Psoas muscle (tissue), 8 donors: ENCODE measurements around the gene CCDC12. TPM values are rescaled to one million over a fixed set of nuclear protein-coding genes. Genes with fewer than 3 reads are reported as not detected.

ENCODE experiments used
- ATAC-seq, 4 donors: fragments of 200-7000 bp; cut with Tn5 transposase; one replicate each; pipeline ENCODE4 v1.9.1; 2020; ENCODE audit warnings: moderate library complexity in 3 of 4, mild to moderate bottlenecking in 2 of 4
- DNase-seq, 2 donors: peaks; one replicate each; pipeline ENCODE4 v3.0.0-alpha.2; 2020
- H3K27ac ChIP-seq: fragments of 200-600 bp; one replicate; pipeline ENCODE4 v1.8.0; 2022
- H3K27me3 ChIP-seq, 3 donors: fragments of 200-600 bp in 1 of 3; one replicate each; pipeline versions ENCODE4 v1.6.1 to v1.8.0; 2013 to 2022; ENCODE audit warnings: low read length in 2 of 3, mild to moderate bottlenecking in 2 of 3, moderate library complexity in 1 of 3; ENCODE audit not compliant: insufficient read depth in 3 of 3
- H3K36me3 ChIP-seq, 2 donors: fragments of 200-600 bp in 1 of 2; one replicate each; pipeline versions ENCODE4 v1.6.1 to v1.8.0; 2013 to 2022; ENCODE audit warnings: low read depth in 1 of 2, mild to moderate bottlenecking in 1 of 2, moderate library complexity in 1 of 2; ENCODE audit not compliant: insufficient read depth in 1 of 2
- H3K4me1 ChIP-seq: fragments of 200-600 bp; one replicate; pipeline ENCODE4 v1.8.0; 2022
- H3K4me3 ChIP-seq: fragments of 200-600 bp; one replicate; pipeline ENCODE4 v1.8.0; 2022; ENCODE audit warnings: mild to moderate bottlenecking
- H3K9me3 ChIP-seq: fragments of 200-600 bp; one replicate; pipeline ENCODE4 v1.8.0; 2022
- WGBS, 3 donors: extraction: QIAGEN DNeasy Blood & Tissue Kit; methylation state at CpG; one replicate each; pipeline versions ENCODE4 v1.1.6 to v1.1.7; 2013; 5-methylcytosine and 5-hydroxymethylcytosine counted together
- intact Hi-C, 2 donors: fragments of 100-400 bp; cut with DNase I; formaldehyde crosslinking; loops; one replicate each; pipeline versions ENCODE4 v1.11.0 to v1.14.2; 2022
- polyA plus RNA-seq, 3 donors: library from polyadenylated mRNA; stranded (reverse); fragments of 200-250 nt; gene quantifications; one replicate each; pipeline ENCODE4 v1.2.3, GENCODE V29; 2013
- total RNA-seq, 4 donors: library from RNA; stranded (reverse); fragmentation: NEBNext Ultra II Directional in 2 of 4; extraction: Animal tissue kit (Norgen Biotek cat#: 25700) in 2 of 4; gene quantifications; one replicate each; pipeline versions ENCODE4 v1.2.1 to v1.2.4, GENCODE V29; 2021 to 2023
- TF ChIP-seq, protein P1 (sequence below): fragments of 200-600 bp; IDR thresholded peaks from one replicate; pipeline ENCODE4 v1.8.0; 2022; ENCODE audit warnings: antibody characterized with exemption
- donor health status: healthy with polysubstance abuse.
- donor health status: DM: no; HTN: no; CAD: no; lungs with moderate emphysema.
- donor health status: Bipolar disorder and iron deficiency.
- donor health status: healthy.
- donor health status: DM: yes; HTN: yes; CAD: no.
- donor health status: DM: no; HTN: no; CAD: no.
- donor health status: DM: no; HTN: no; CAD: no.
- donor health status: DM: yes; HTN: yes; CAD: no.

The CCDC12 gene
- total and polyA plus RNA-seq, 7 donors, result 25.1 to 69.8 (median 36.4) TPM

DNA sequence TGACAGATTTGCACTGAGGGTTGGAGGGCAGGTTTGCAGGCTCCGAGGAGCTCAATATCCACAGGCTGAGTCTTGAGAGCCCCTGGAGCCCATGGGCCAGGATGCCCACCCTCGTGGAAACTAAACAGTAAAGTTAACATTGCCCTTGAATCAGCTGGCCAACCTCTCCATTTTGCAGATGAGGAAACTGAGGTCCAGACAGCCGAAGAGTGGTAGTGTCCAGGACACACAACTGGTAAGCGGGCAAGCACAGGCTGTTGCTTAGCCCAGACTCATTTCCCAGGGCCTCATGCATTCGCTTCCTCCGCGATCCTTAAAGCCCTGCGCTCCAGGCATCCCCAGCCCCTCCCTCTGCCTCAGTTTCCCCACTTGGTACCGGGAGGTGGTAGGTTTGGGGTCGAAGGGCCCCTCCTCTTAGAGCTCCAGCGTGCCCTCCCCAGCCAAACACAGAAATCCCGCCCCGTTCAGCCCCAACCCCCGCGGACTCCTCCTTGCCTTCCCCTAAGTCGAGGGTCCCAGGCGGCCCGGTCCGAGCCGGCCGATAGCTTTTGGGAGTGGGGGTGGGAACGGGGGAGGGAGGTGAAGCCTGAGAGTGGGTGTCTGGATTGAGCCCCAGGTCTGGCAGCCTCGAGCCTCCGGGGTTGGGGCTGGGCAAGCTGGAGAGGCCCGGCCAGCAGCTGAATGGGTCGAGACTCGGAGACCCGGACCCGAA lies 95.5 kb downstream of the CCDC12 start:
- H3K4me1 ChIP-seq, result peaks cover 4% of the 10 kb centered on the region
- WGBS, 3 donors, result 37 to 39% (median 38%) methylated on average over 28 to 29 of the region's 29 CpGs
- H3K4me3 ChIP-seq, result peak overlapping the region; percentile 71
- H3K9me3 ChIP-seq, result no peaks in the 10 kb centered on the region
- no peak for ATAC-seq
- peaks cover 0 to 42% (median 4%) of the 10 kb centered on the region in 3 donors for H3K27me3 ChIP-seq
- TF ChIP-seq, protein P1, sequence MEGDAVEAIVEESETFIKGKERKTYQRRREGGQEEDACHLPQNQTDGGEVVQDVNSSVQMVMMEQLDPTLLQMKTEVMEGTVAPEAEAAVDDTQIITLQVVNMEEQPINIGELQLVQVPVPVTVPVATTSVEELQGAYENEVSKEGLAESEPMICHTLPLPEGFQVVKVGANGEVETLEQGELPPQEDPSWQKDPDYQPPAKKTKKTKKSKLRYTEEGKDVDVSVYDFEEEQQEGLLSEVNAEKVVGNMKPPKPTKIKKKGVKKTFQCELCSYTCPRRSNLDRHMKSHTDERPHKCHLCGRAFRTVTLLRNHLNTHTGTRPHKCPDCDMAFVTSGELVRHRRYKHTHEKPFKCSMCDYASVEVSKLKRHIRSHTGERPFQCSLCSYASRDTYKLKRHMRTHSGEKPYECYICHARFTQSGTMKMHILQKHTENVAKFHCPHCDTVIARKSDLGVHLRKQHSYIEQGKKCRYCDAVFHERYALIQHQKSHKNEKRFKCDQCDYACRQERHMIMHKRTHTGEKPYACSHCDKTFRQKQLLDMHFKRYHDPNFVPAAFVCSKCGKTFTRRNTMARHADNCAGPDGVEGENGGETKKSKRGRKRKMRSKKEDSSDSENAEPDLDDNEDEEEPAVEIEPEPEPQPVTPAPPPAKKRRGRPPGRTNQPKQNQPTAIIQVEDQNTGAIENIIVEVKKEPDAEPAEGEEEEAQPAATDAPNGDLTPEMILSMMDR, result no peak
- H3K36me3 ChIP-seq, result no peaks in the 10 kb centered on the region
- no peak for DNase-seq
- intact Hi-C loops, result no loop called here
- no peak overlapping the region for H3K27ac ChIP-seq

DNA sequence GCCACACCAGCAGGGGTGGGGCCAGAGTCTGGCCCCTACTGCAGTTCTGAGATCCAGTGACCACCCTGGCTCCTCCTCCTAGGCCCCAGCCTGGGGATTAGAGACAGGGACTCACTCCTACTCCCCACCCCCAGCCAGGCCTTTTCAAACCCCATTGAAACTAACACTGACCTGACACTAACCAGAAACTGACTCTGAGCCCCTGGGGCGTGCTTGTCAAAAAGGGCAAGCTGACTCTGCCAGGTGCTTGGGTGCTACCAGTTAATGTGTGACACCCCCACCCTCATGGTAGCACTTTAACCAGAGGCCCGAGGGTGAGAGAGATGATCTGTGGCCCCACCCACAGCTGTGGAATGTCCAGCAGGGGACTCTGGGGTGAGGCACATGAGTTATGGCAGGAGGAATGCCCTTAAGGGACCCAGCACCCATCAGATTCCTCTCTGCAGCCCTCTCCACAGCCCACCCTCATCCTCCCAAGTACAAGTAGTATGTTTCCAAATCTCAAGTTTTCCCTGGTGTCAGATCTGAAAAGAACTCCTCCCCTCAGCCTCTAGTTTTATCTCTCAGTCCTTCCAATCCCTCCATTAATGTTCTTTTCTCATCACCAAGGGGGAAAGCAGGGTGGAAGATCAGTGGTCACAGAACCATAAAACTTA lies 97.6 kb downstream of the CCDC12 start:
- 57 to 66% (median 61%) methylated on average over 2 of the region's 2 CpGs for WGBS, 3 donors
- intact Hi-C loops, result no loop called here
- DNase-seq, result no peak
- Histone ChIP-seq H3K4me3 (no peak overlapping the region), H3K9me3 (no peaks in the 10 kb centered on the region), H3K4me1 (peaks cover 4% of the 10 kb centered on the region), H3K27me3 (peaks cover 0 to 40% (median 4%) of the 10 kb centered on the region in 3 donors), H3K36me3 (no peaks in the 10 kb centered on the region), H3K27ac (no peak overlapping the region)
- TF ChIP-seq, protein P1, result no peak
- no peak for ATAC-seq

DNA sequence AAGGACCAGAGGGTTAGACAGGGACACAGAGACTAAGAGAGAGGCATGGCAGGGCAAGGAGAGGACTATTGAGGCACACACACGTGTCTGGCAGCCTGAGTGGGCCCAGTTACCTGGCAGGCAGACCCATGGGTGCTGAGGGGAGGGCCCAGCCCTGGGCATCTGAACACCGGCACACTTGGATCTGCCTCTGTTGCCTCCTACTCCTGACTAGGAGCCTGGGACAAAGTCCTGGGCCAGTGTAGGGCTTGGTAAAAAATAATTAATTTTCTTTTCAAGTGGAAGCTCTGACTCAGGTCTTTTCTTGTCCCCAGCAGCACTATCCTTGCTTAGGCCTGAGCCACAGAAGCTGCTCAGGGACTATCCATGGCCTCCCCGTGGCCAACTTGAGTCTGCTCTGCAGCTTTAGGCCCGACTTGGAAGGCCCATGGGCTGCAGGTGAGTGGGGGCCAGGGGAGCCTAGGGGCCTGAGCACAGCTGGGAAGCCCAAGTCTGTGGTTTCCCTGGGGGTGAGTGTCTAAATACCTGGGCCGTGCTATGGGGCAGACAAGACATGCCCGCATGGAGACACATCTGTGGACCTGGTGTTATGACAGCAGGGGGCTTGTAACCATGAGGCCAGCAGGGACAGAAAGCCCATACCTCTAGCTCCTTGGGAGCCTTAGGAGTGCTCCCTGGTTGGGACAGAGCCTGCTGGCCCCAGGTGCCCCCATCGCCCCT lies 99.0 kb downstream of the CCDC12 start, which contains the start of gene PTH1R:
TSS of gene PTH1R (plus strand) at position 316 of the 720 bp plus-strand sequence. CDS start 5,839 bp downstream, outside the sequence.
- WGBS, 3 donors, result 82 to 86% (median 85%) methylated on average over 7 of the region's 7 CpGs
- intact Hi-C loops, result no loop called here
- Histone ChIP-seq H3K4me3 (no peak within 1 kb of the TSS), H3K27ac (no peak within 1 kb of the TSS), H3K36me3 (no peaks in the 10 kb centered on the region), H3K9me3 (no peaks in the 10 kb centered on the region), H3K4me1 (peaks cover 4% of the 10 kb centered on the region), H3K27me3 (peaks cover 0 to 26% (median 0%) of the 10 kb centered on the region in 3 donors)
- no peak for ATAC-seq
- peak in 1 of 2 donors; percentile 41 for DNase-seq
- TF ChIP-seq, protein P1, result no peak

DNA sequence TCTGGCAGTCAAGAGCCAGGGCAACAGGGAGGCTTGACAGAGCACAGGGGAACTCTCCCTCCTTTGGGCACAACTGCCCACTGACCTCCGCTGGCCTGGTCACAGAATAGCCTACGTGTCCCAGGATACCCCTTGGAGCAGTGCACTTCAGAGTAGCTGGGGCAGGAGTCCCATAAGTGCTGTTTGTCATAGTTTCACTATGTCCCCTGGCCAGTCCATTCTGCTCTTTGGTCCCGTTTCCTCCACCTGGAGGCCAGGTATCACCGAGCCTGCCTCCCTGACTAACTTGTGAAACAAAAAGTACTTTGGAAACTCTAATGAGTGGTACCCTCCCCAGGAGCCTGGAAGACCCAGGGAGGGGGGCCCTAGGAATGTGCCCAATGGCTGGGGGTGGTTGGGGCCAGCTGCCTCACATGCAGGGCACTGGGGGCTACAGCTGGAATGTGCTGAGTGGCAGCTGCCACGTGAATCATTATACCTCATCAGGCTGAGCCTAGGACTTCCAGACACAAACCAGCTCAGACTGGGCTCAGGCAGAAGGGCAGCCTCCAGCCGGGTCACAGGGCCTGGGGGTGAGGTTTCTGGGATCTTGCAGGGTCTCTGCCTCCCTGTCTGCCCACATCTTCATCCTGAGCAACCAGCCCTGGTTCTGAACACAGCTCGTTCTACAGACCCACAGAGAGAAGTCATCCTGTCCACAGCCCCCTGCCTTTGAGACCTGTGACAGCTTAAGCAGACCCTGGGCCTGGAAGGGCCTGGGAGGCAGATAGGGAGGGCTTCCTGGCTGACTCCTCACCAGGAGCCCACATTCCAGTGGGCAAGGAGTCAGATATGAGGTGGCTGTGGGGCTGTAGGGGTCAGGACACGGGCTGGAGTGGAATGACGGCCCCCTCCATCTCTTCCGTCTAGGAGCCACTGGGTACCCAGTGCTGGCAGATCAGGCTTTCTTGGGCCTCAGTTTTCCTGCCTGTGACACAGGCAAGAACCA lies 99.9 kb downstream of the CCDC12 start:
- TF ChIP-seq, protein P1, result no peak
- 85 to 91% (median 87%) methylated on average over 10 of the region's 10 CpGs for WGBS, 3 donors
- H3K27me3 ChIP-seq, result peaks cover 0 to 17% (median 0%) of the 10 kb centered on the region in 3 donors
- peaks cover under 1% of the 10 kb centered on the region for H3K4me1 ChIP-seq
- ATAC-seq (no peak), DNase-seq (no peak)
- no peaks in the 10 kb centered on the region for H3K9me3 ChIP-seq
- intact Hi-C loops, result no loop called here
- H3K4me3 ChIP-seq, result no peak overlapping the region
- no peak overlapping the region for H3K27ac ChIP-seq
- no peaks in the 10 kb centered on the region for H3K36me3 ChIP-seq
